KOPT-K1 (cell line): ENCODE measurements around the gene KRTAP5-5.
"Not testable (repeated sequence)": the region's sequence is repeated elsewhere in the genome, so short reads cannot be mapped to it uniquely, and the experiment has no call there.

Source experiments
- H3K27ac ChIP-seq: fragments of 200-600 bp; sonication (generic); 2 replicates; pipeline ENCODE4 v1.5.1; 2016; ENCODE audit warnings: antibody characterized with exemption, mild to moderate bottlenecking, low read depth, low read length; ENCODE audit not compliant: poor library complexity, severe bottlenecking
- H3K36me3 ChIP-seq: fragments of 200-600 bp; sonication (generic); 2 replicates; pipeline ENCODE4 v1.5.1; 2017; ENCODE audit warnings: antibody characterized with exemption, mild to moderate bottlenecking, low read length, moderate library complexity; ENCODE audit not compliant: insufficient read depth
- H3K9me3 ChIP-seq: fragments of 200-600 bp; sonication (generic); 2 replicates; pipeline ENCODE4 v1.5.1; 2017; ENCODE audit warnings: antibody characterized with exemption, low read length, mild to moderate bottlenecking; ENCODE audit not compliant: insufficient read depth, poor library complexity, severe bottlenecking

Gene KRTAP5-5

GRCh38 chr11:1629326-1630185 lies at the start of gene KRTAP5-5:
TSS of gene KRTAP5-5 (plus strand) at chr11:1629775. CDS start at chr11:1629841, 66 bp downstream.
- Histone ChIP-seq H3K36me3 (no peaks in the 10 kb centered on the region), H3K27ac (no peak within 1 kb of the TSS), H3K9me3 (no peaks in the 10 kb centered on the region)

DNA sequence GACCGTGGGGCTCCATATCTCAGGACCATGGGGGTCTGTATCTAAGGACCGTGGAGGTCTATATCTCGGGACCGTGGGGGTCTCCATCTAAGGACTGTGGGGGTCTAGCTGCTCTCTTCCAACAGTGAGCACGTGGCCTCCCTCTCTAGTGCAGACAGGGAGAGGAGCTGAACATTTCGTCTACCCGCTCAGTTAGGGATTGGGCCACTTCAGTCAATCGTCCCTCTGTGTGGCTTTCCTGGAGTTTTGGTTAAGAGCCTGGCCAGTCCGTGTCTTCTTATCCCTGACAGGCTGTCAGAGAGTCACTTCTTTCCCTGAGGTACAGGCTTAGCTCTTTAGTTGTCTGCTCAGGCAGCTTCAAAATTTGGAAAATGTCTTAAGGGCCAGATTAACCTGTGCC lies 47.6 kb upstream of the KRTAP5-5 start:
- Histone ChIP-seq H3K27ac (no peak overlapping the region), H3K9me3 (peaks cover 27% of the 10 kb centered on the region)

GRCh38 chr11:1582909-1583308 lies 46.7 kb upstream of the KRTAP5-5 start:
- H3K27ac ChIP-seq, H3K36me3 ChIP-seq: not testable (repeated sequence)

More for the DNA sequence above, 47.6 kb upstream of the KRTAP5-5 start:
- no peaks in the 10 kb centered on the region for H3K36me3 ChIP-seq

GRCh38 chr11:1584661-1585370 lies 44.8 kb upstream of the KRTAP5-5 start, which contains the start of gene KRTAP5-1:
TSS of gene KRTAP5-1 (minus strand) at chr11:1585283. CDS start at chr11:1585249, 34 bp downstream.
- not testable (repeated sequence) for H3K27ac ChIP-seq
- H3K9me3 ChIP-seq, result peaks cover 17% of the 10 kb centered on the region

More at GRCh38 chr11:1582909-1583308, 46.7 kb upstream of the KRTAP5-5 start:
- H3K9me3 ChIP-seq, result peaks cover 26% of the 10 kb centered on the region

GRCh38 chr11:1586699-1587098 lies 42.9 kb upstream of the KRTAP5-5 start:
- no peaks in the 10 kb centered on the region for H3K36me3 ChIP-seq
- H3K27ac ChIP-seq, result no peak overlapping the region
- H3K9me3 ChIP-seq, result peaks cover 6% of the 10 kb centered on the region

More at GRCh38 chr11:1584661-1585370, 44.8 kb upstream of the KRTAP5-5 start, which contains the start of gene KRTAP5-1:
- not testable (repeated sequence) for H3K36me3 ChIP-seq

- H3K27ac ChIP-seq, H3K9me3 ChIP-seq, H3K36me3 ChIP-seq: not testable (repeated sequence)
These were observed 40.2 kb upstream of the KRTAP5-5 start for GRCh38 chr11:1589191-1589963.

DNA sequence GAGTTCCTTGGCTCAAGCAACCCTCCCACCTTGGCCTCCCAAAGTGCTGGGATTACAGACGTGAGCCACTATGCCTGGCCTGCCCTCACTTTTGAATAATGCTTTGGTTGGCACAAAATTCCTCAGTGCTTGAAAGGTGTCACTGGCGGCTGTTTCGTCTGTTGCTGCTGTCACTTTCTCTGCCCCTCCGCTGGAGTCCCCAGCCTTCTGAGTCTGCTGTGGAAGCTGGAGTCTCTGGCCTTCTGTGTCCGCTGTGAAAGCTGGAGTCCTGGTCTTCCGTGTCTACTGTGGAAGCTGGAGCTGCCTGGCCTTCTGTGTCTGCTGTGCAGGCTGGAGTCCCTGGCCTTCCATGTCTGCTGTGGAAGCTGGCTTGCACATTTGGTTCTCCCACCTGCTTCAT lies 39.6 kb upstream of the KRTAP5-5 start:
- no peak overlapping the region for H3K27ac ChIP-seq
- H3K36me3 ChIP-seq, result no peaks in the 10 kb centered on the region
- H3K9me3 ChIP-seq, result no peaks in the 10 kb centered on the region

DNA sequence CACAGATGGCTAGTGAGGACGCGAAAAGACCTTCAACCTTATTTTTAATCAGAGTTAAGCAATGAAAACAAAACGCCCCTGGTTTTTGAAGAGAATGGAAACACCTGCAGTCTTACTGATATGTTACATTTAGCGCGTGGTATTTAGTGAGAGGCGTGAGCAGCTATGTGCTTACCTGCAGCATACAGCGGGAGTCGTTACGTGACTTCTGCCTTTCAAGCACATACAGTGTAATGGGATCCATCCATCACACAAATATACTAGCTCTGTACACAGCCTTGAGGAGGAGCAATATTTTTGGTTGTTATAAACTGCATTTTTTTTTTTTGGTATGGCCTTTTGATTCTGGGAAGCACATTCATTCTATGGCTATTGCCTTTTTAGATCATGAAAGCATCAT lies 36.9 kb upstream of the KRTAP5-5 start:
- Histone ChIP-seq H3K9me3 (no peaks in the 10 kb centered on the region), H3K36me3 (no peaks in the 10 kb centered on the region), H3K27ac (no peak overlapping the region)

GRCh38 chr11:1595994-1596575 lies 33.5 kb upstream of the KRTAP5-5 start:
- H3K36me3 ChIP-seq, H3K9me3 ChIP-seq, H3K27ac ChIP-seq: not testable (repeated sequence)

GRCh38 chr11:1596576-1597121 lies 32.9 kb upstream of the KRTAP5-5 start:
- H3K9me3 ChIP-seq, H3K27ac ChIP-seq, H3K36me3 ChIP-seq: not testable (repeated sequence)

DNA sequence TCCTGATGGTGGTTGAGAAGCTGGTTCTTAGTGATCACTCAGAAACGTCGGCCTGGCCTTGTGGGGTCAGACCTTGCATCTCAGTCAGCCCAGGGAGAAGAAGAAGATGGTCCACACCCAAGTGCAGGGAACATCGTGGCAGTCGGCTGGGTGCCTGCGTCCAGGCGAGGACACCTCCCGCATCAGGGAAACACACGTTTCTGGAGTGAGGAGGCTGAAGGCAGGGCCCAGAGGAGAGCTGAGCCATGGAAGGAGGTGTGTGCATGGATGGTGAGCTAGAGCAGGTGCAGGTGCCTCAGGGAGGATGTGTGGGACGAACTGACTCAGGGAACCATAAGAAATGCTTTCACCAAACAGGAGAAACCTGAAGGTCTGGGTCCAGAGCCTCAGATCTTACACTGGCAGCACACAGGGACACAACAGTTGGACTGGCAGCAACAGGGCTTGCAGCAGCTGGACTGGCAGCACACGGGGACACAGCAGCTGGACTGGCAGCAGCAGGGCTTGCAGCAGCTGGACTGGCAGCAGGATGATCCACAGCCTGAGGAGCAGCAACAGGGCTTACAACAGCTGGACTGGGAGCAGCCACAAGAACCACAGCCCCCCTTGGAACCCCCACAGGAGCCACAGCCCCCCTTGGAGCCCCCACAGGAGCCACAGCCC lies 32.1 kb upstream of the KRTAP5-5 start:
- H3K27ac ChIP-seq, result no peak overlapping the region
- H3K9me3 ChIP-seq, result no peaks in the 10 kb centered on the region
- no peaks in the 10 kb centered on the region for H3K36me3 ChIP-seq

- H3K9me3 ChIP-seq, result no peaks in the 10 kb centered on the region
- H3K27ac ChIP-seq, result no peak within 1 kb of the TSS
- H3K36me3 ChIP-seq, result no peaks in the 10 kb centered on the region
These were observed 31.6 kb upstream of the KRTAP5-5 start, which contains the start of gene KRTAP5-2 for GRCh38 chr11:1597994-1598380. TSS of gene KRTAP5-2 (minus strand) at chr11:1598294. CDS start at chr11:1598250, 44 bp downstream.

DNA sequence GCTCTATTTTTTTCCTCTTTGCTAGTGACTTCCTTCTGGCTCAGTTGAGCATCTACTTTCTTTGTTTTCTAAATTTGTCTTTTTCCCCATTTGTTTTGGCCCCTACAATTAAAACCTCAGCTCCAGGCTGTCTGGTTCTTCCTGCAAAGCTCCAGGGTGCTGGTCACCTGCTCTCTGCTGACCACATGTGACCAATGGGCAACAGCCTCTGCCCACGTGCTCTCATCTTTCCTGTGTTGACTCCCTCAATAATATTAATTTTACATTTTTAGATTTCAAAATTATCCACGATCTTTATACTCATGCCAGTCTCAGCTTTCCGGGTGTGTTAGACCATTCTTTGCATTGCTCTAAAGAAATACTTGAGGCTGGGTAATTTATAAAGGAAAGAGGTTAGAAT lies 31.2 kb upstream of the KRTAP5-5 start:
- not testable (repeated sequence) for H3K9me3 ChIP-seq, H3K27ac ChIP-seq, H3K36me3 ChIP-seq

- Histone ChIP-seq H3K27ac (no peak overlapping the region), H3K36me3 (no peaks in the 10 kb centered on the region), H3K9me3 (no peaks in the 10 kb centered on the region)
These were observed 30.8 kb upstream of the KRTAP5-5 start for GRCh38 chr11:1598816-1599215.
